HepG2 (cell line): ENCODE measurements around the gene PRR15L. TPM values are rescaled to one million over a fixed set of nuclear protein-coding genes. Genes with fewer than 3 reads are reported as not detected.

Source experiments
- AHDC1 ChIP-seq: sonication (generic); formaldehyde crosslinking; IDR thresholded peaks from 2 replicates; pipeline ENCODE4 v1.5.1; 2020; ENCODE audit warnings: mild to moderate bottlenecking, missing genetic modification reagents, borderline replicate concordance
- GPN1 ChIP-seq: sonication (generic); formaldehyde crosslinking; IDR thresholded peaks from 2 replicates; pipeline ENCODE4 v1.5.1; 2020; ENCODE audit warnings: missing genetic modification reagents, borderline replicate concordance
- HNRNPH1 ChIP-seq: fragments of 200-400 bp; formaldehyde crosslinking; optimal IDR thresholded peaks from 2 replicates; pipeline ENCODE3; 2017; ENCODE audit warnings: mild to moderate bottlenecking, low read depth, low read length
- HOXA9 ChIP-seq: sonication (generic); formaldehyde crosslinking; IDR thresholded peaks from 2 replicates; pipeline ENCODE4 v1.8.1; 2022; ENCODE audit warnings: missing genetic modification reagents, mild to moderate bottlenecking, moderate library complexity, borderline replicate concordance
- KAT8 ChIP-seq: IDR thresholded peaks from 2 replicates; pipeline ENCODE4 v1.6.1; 2016; ENCODE audit warnings: missing genetic modification reagents, missing compliant biosample characterization
- MED8 ChIP-seq: sonication (generic); formaldehyde crosslinking; IDR thresholded peaks from 2 replicates; pipeline ENCODE4 v1.8.1; 2023; ENCODE audit warnings: mild to moderate bottlenecking, missing genetic modification reagents; ENCODE audit not compliant: insufficient replicate concordance
- NFKBIZ ChIP-seq: IDR thresholded peaks from 2 replicates; pipeline ENCODE4 v1.6.1; 2018; ENCODE audit warnings: missing genetic modification reagents, missing compliant biosample characterization
- PLRG1 ChIP-seq: fragments of 450-650 bp; conservative IDR thresholded peaks from 2 replicates; pipeline ENCODE4 v1.6.1; 2016
- PRDM15 ChIP-seq: sonication (generic); formaldehyde crosslinking; IDR thresholded peaks from 2 replicates; pipeline ENCODE4 v1.4.0; 2020; ENCODE audit warnings: missing genetic modification reagents
- RNF2 ChIP-seq: fragments of 450-650 bp; conservative IDR thresholded peaks from 2 replicates; pipeline ENCODE4 v1.6.1; 2016; ENCODE audit warnings: low read depth
- ZFP37 ChIP-seq: sonication (generic); formaldehyde crosslinking; IDR thresholded peaks from 2 replicates; pipeline ENCODE4 v1.4.0; 2020; ENCODE audit warnings: missing genetic modification reagents, borderline replicate concordance
- ZNF451 ChIP-seq: sonication (generic); formaldehyde crosslinking; IDR thresholded peaks from 2 replicates; pipeline ENCODE4 v1.5.0; 2020; ENCODE audit warnings: mild to moderate bottlenecking, missing genetic modification reagents
- ZNF501 ChIP-seq: sonication (generic); formaldehyde crosslinking; IDR thresholded peaks from 2 replicates; pipeline ENCODE4 v1.5.1; 2020; ENCODE audit warnings: mild to moderate bottlenecking, moderate library complexity, missing genetic modification reagents
- ZNF549 ChIP-seq: sonication (generic); formaldehyde crosslinking; IDR thresholded peaks from 2 replicates; pipeline ENCODE4 v1.5.0; 2020; ENCODE audit warnings: missing genetic modification reagents
- polyA plus RNA-seq, 8 experiments: library from polyadenylated mRNA; depleted of rRNA in 3 of 8; stranded (reverse) in 7 of 8; unstranded in 1 of 8; fragments of >200 nt; fragmentation: Illumina TruSeq in 4 of 8; extraction: Trizol in 4 of 8; gene quantifications; 2 replicates each; pipeline versions ENCODE4 v1.2.1 to v1.2.3, GENCODE V29; 2011 to 2016; ENCODE audit warnings: low read depth in 4 of 8, missing spikeins in 1 of 8, mixed read lengths in 1 of 8; ENCODE audit not compliant: insufficient read depth in 1 of 8
- total RNA-seq, 5 experiments: library from RNA; depleted of rRNA; stranded (reverse); fragments of >200 nt; fragmentation: Illumina TruSeq; extraction: Trizol; gene quantifications; 2 replicates each; pipeline ENCODE4 v1.2.3, GENCODE V29; 2016; ENCODE audit warnings: low read depth in 1 of 5
- TF ChIP-seq, protein P1 (sequence below): sonication (generic); formaldehyde crosslinking; IDR thresholded peaks from 2 replicates; pipeline ENCODE4 v1.4.0; 2020; ENCODE audit warnings: missing genetic modification reagents
- TF ChIP-seq, protein P2 (sequence below): IDR thresholded peaks from 2 replicates; pipeline ENCODE4 v1.6.1; 2016; ENCODE audit warnings: mild to moderate bottlenecking, missing biosample characterization, missing genetic modification reagents
- TF ChIP-seq, protein P3 (sequence below): sonication (generic); formaldehyde crosslinking; IDR thresholded peaks from 2 replicates; pipeline ENCODE4 v1.4.0; 2020; ENCODE audit warnings: missing genetic modification reagents, low read depth, mild to moderate bottlenecking, borderline replicate concordance

The PRR15L gene
- total and polyA plus RNA-seq, 2 of the 13 experiments (the other 11 are each of a cell fraction or from before 2014, with no cell fraction given), result 0.44 to 2.0 TPM

DNA sequence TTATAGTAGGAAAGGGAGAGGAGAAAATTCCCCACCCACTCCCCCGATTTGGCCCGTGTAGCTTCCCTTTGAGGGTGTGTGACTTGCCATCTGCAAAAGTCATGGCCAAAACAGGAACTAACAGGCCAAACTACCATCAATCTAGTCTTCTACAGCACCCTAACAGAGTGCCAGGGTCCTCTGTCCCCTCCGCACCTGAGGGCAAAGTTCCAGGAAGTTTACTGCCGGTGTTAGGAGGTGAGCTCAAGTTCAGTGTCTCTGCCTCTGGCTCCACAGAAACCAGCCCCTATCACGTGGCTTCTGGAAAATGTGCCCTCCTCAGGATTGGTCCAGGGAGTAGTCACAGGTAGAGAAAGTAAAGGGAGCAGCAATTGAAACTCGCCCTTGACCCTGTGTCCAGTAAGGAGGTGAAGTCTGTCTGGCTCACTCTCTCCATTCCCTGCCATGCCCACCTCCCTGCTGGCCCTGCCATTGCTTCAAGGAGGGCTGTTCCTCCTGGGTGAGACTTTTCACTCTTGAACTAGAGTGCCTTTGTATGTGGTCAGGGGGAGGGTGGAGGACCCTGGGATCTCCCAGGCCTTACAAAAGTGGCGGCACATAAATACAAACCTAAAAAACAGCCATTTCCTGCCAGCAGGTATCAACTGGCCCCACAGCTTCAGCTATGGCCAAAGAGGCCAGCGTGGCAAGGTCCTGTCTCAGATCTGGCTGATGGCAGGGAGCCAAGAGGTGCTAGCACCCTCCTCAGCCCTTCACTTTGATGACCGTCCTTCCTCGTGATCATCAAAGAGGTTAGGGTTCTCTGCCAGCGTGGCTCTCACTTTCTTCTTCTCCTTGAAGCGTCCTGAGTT is 5.3 kb downstream of the PRR15L start (continued):
- TF ChIP-seq RNF2 (no peak), AHDC1 (CRISPR knock-in tag) (peak; percentile 62; the same call in 1 of the 2 replicates), ZNF501 (CRISPR knock-in tag) (peak; percentile 56; the same call in 1 of the 2 replicates), NFKBIZ (CRISPR knock-in tag) (no peak), HOXA9 (no peak), PLRG1 (no peak), KAT8 (CRISPR knock-in tag) (peak; percentile 56), ZNF549 (no peak), HNRNPH1 (no peak), ZNF451 (CRISPR knock-in tag) (no peak), PRDM15 (no peak), MED8 (CRISPR knock-in tag) (no peak), ZFP37 (CRISPR knock-in tag) (no peak), GPN1 (no peak; the same call in 1 of the 2 replicates)
- TF ChIP-seq, protein P1, sequence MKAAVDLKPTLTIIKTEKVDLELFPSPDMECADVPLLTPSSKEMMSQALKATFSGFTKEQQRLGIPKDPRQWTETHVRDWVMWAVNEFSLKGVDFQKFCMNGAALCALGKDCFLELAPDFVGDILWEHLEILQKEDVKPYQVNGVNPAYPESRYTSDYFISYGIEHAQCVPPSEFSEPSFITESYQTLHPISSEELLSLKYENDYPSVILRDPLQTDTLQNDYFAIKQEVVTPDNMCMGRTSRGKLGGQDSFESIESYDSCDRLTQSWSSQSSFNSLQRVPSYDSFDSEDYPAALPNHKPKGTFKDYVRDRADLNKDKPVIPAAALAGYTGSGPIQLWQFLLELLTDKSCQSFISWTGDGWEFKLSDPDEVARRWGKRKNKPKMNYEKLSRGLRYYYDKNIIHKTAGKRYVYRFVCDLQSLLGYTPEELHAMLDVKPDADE (CRISPR knock-in tag), result no peak
- TF ChIP-seq, protein P2, sequence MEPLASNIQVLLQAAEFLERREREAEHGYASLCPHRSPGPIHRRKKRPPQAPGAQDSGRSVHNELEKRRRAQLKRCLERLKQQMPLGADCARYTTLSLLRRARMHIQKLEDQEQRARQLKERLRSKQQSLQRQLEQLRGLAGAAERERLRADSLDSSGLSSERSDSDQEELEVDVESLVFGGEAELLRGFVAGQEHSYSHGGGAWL (CRISPR knock-in tag), result no peak
- TF ChIP-seq, protein P3, sequence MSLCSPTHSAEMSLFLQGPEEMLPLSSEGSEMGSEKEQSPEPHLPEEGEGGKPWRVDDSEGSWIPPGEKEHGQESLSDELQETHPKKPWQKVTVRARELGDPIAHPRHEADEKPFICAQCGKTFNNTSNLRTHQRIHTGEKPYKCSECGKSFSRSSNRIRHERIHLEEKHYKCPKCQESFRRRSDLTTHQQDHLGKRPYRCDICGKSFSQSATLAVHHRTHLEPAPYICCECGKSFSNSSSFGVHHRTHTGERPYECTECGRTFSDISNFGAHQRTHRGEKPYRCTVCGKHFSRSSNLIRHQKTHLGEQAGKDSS (CRISPR knock-in tag), result peak; percentile 59; the same call in 1 of the 2 replicates
